ENCODE results near the gene EMP1.

The EMP1 gene

DNA sequence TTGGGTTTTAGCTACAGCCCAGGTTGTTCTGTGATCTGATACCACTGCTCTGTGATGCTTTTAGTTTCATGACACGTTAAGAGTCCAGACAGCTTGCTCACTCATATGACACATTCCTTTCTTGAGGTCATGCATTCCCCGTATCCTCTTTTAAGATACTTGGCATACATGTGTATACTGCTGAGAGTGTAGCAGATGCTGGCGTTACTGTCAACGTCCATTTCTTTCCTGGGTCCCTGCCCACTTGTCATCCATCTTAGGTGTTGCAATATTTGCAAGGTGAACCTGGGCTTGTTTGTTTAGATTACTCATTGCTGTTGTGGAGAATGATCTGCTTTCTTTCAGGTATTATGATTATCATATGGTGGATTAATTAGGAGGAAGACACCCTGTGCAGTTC is 9.1 kb upstream of the EMP1 start:
- TF ChIP-seq, protein P1, sequence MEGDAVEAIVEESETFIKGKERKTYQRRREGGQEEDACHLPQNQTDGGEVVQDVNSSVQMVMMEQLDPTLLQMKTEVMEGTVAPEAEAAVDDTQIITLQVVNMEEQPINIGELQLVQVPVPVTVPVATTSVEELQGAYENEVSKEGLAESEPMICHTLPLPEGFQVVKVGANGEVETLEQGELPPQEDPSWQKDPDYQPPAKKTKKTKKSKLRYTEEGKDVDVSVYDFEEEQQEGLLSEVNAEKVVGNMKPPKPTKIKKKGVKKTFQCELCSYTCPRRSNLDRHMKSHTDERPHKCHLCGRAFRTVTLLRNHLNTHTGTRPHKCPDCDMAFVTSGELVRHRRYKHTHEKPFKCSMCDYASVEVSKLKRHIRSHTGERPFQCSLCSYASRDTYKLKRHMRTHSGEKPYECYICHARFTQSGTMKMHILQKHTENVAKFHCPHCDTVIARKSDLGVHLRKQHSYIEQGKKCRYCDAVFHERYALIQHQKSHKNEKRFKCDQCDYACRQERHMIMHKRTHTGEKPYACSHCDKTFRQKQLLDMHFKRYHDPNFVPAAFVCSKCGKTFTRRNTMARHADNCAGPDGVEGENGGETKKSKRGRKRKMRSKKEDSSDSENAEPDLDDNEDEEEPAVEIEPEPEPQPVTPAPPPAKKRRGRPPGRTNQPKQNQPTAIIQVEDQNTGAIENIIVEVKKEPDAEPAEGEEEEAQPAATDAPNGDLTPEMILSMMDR (conservative IDR thresholded peaks at IDR 0.05; ENCODE audit: low read depth, low read length) = no peak
- H3K4me3 ChIP-seq (ENCODE audit: low read depth, low read length) = no peak overlapping the region
- DNase-seq (ENCODE audit: low read depth) = peak; percentile 59

DNA sequence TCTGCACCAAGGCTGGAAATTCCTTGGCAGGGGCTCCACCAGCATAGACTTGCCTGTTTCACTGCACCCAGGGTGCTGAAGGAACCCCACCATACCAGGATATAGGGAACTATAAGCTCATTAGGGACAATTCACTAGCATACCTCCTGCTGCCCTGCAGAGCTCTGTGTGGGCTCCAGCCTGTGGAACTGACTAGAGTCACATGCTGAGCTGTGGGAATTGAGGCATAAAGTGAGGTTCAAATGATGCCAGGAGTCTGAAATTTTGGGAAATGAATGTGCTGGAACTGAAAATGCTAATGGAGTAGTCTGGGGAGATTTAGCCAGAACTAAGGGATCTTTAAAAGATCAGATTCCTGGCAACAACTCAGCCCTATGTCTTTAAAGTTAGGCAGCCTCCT is 7.3 kb upstream of the EMP1 start:
- no peak overlapping the region for H3K4me3 ChIP-seq (ENCODE audit: low read depth, low read length)
- TF ChIP-seq, protein P1 (conservative IDR thresholded peaks at IDR 0.05; ENCODE audit: low read depth, low read length) = no peak

DNA sequence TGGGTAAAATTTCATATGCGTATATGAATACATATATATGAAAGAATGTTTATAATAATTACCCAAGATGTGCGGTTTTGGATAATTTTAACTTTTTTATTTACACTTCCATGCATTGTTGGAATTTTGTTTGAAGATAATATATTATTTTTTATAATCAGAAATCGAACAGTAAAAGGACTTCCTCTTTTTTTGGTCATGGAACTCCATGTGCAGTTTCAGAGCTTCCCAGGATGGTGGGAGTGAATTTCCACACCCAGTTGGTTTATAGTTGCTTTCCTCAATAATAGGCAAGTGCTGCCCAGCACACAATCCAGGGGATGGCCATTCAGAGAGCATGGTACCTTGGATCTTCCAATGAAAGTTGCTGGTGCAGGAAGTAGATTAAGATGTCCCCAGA is 6.3 kb upstream of the EMP1 start:
- no peak for DNase-seq (ENCODE audit: low read depth)
- TF ChIP-seq, protein P1 (conservative IDR thresholded peaks at IDR 0.05; ENCODE audit: low read depth, low read length) = no peak
- no peak overlapping the region for H3K4me3 ChIP-seq (ENCODE audit: low read depth, low read length)

More for the DNA sequence above, 7.3 kb upstream of the EMP1 start:
- no peak for DNase-seq (ENCODE audit: low read depth)

DNA sequence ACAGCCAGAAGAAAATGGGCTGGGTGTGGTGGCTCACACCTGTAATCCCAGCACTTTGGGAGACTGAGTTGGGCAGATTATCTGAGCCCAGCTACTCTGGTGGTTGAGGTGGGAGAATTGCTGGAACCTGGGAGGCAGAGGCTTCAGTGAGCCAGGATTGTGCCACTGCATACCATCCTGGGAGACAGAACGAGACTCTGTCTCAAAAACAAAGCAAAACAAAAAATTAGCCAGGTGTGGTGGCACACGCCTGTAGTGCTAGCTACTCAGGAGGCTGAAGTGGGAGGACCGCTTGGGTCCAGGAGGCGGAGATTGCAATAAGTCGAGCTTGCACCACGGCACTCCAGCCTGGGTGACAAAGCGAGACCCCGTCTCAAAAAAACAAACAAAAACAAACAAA is 3.8 kb upstream of the EMP1 start:
- no peak overlapping the region for H3K4me3 ChIP-seq (ENCODE audit: low read depth, low read length)
- DNase-seq (ENCODE audit: low read depth) = no peak
- TF ChIP-seq, protein P1 (conservative IDR thresholded peaks at IDR 0.05; ENCODE audit: low read depth, low read length) = no peak

DNA sequence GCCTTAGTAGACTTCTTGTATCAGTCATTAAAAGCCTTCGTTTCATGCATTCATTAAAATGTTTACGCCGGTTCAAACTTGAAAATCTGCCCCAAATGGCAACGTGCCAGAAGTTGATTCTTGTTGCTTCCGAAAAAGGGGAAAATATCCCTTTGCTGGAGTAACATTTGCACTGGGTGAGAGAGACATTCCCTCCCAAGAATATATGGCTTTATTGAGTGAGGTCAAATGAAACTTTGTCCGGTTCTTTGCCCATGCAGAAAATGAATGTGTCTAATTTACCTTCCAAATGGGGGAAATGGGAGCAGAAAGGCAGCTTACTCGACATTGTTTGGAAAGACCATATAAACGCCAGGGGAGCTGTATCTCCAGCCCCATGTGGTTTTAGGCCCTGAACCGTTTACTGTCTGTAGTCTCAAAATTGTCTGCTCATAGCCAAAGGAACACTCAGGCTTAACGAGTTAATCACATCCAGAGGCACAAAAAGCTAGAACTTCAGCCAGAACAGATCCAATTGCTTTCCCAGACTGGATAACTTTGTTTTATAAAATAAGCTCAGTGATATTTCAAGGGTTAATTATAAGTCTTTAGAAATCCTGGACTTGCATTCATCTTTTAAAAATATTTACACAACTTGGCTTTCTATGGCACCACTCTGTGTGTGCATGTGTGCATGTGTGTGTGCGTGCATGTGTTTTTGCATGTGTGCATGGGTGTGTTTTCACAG is 2.9 kb upstream of the EMP1 start:
- no peak for DNase-seq (ENCODE audit: low read depth)
- TF ChIP-seq, protein P1 (conservative IDR thresholded peaks at IDR 0.05; ENCODE audit: low read depth, low read length) = no peak
- no peak overlapping the region for H3K4me3 ChIP-seq (ENCODE audit: low read depth, low read length)

DNA sequence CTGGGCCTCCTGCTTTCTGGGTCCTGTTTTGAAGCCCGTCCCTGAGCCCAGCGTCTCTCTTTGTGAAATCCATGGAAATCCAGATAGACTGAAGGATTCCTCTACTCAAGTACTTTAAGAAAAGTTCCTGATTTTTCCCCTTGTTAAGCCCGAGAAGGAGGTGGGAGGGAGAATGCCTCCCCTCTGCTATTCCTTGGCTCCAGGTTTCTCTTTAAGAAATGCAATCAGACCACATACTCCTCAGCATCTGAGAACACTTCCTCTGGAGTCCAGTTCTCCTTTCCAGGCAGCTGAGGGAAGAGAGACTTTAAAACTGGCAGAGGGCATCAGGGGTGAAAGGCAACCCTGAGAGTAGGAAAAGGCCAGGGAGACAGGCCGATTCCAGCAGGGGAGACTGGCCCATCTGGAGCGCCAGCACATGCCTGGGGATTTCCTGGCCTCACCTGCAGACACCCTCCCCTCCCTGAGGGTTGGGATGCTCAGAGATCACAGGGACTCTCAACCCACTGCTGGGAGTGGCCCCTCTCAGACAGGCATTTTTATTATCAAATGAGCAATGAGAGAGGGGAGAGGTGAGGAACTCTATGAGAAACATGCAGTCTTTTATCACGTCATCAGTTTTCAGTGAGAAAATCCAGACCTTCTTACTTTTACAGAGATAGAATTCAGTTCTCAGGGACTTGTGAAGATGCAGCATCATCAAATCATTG is 2.0 kb upstream of the EMP1 start:
- DNase-seq (ENCODE audit: low read depth) = peak; percentile 52
- TF ChIP-seq, protein P1 (conservative IDR thresholded peaks at IDR 0.05; ENCODE audit: low read depth, low read length) = no peak
- no peak overlapping the region for H3K4me3 ChIP-seq (ENCODE audit: low read depth, low read length)
